Sigmoid colon (tissue), 3 donors: ENCODE data around the gene CD226.

Source experiments
- POLR2A ChIP-seq, 2 donors: fragments of 450-650 bp; IDR thresholded peaks; one replicate each; pipeline ENCODE4 v1.6.1; 2016; ENCODE audit warnings: antibody characterized with exemption in 2 of 2, mild to moderate bottlenecking in 2 of 2, moderate library complexity in 2 of 2
- TF ChIP-seq, protein P1 (sequence below), 4 experiments: fragments of 450-650 bp in 3 of 4; fragments of 200-600 bp in 1 of 4; IDR thresholded peaks; one replicate each; pipeline ENCODE4 v1.5.1; 2016 to 2019; ENCODE audit warnings: antibody characterized with exemption in 4 of 4, mild to moderate bottlenecking in 3 of 4, moderate library complexity in 2 of 4

GRCh38 chr18:69894467-69894866, 53.2 kb downstream of the CD226 start:
- TF ChIP-seq, protein P1, sequence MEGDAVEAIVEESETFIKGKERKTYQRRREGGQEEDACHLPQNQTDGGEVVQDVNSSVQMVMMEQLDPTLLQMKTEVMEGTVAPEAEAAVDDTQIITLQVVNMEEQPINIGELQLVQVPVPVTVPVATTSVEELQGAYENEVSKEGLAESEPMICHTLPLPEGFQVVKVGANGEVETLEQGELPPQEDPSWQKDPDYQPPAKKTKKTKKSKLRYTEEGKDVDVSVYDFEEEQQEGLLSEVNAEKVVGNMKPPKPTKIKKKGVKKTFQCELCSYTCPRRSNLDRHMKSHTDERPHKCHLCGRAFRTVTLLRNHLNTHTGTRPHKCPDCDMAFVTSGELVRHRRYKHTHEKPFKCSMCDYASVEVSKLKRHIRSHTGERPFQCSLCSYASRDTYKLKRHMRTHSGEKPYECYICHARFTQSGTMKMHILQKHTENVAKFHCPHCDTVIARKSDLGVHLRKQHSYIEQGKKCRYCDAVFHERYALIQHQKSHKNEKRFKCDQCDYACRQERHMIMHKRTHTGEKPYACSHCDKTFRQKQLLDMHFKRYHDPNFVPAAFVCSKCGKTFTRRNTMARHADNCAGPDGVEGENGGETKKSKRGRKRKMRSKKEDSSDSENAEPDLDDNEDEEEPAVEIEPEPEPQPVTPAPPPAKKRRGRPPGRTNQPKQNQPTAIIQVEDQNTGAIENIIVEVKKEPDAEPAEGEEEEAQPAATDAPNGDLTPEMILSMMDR (IDR thresholded peaks at IDR 0.05), result no peak
- no peak for TF ChIP-seq POLR2A (IDR thresholded peaks at IDR 0.05)
